GM18520 (cell line): ENCODE results near the gene RIC1.

Experiments
- ATAC-seq: cut with Tn5 transposase; IDR thresholded peaks from one replicate; pipeline ENCODE4 v1.9.1; 2021; ENCODE audit not compliant: unreplicated experiment

The RIC1 gene

GRCh38 chr9:5820425-5820824 lies 191.5 kb downstream of the RIC1 start:
- no peak for ATAC-seq

DNA sequence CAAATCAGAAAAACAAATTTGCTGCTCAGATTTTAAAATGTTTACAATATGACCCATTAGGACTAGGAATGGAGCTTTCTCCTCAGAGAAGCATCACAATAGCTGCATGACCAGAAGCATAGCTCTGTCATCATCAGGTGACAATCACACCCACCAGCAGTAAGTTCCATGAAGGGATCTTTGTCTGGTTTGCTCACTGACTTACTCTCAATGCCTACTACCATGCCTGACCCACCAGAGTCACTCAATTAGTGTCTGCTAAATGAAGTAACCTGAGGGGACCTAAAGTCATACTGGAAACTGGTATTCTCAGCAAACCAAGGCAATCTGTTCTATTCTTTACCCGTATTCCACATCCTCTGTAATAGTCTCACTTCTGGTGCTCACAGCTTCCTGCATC lies 196.3 kb downstream of the RIC1 start:
- ATAC-seq = no peak
